HepG2 (cell line): ENCODE results near the gene COG4.

Experiments used
- CTCF ChIP-seq: sonication (generic); formaldehyde crosslinking; IDR thresholded peaks from 2 replicates; pipeline ENCODE4 v1.5.0; 2020; ENCODE audit warnings: mild to moderate bottlenecking, missing genetic modification reagents, moderate library complexity
- IKZF1 ChIP-seq: fragments of 450-650 bp; IDR thresholded peaks from 2 replicates; pipeline ENCODE4 v1.7.1; 2016
- NR2F6 ChIP-seq, 2 experiments: IDR thresholded peaks; 2 replicates each; pipeline ENCODE4 v1.6.1; 2016; ENCODE audit warnings: antibody characterized with exemption in 1 of 2, mild to moderate bottlenecking in 1 of 2
- PBX3 ChIP-seq: sonication (generic); formaldehyde crosslinking; IDR thresholded peaks from 2 replicates; pipeline ENCODE4 v1.8.1; 2023; ENCODE audit warnings: missing genetic modification reagents, inconsistent platforms, borderline replicate concordance
- POLR2A ChIP-seq, 2 experiments: IDR thresholded peaks; 2 replicates each; pipeline ENCODE4 v1.6.1; 2011; ENCODE audit warnings: low read depth in 2 of 2, low read length in 2 of 2, mild to moderate bottlenecking in 1 of 2, moderate library complexity in 1 of 2; ENCODE audit not compliant: insufficient read depth in 1 of 2
- SMAD3 ChIP-seq: sonication (generic); formaldehyde crosslinking; IDR thresholded peaks from 2 replicates; pipeline ENCODE4 v1.4.0; 2020; ENCODE audit warnings: missing genetic modification reagents
- SRF ChIP-seq: IDR thresholded peaks from 2 replicates; pipeline ENCODE4 v1.6.1; 2011; ENCODE audit warnings: mild to moderate bottlenecking, low read depth, low read length, moderate library complexity
- USF2 ChIP-seq, 2 experiments: sonication (generic) in 1 of 2; formaldehyde crosslinking in 1 of 2; IDR thresholded peaks; 2 replicates each; pipeline versions ENCODE4 v1.5.1 to v1.6.1; 2011 to 2020; ENCODE audit warnings: borderline replicate concordance in 1 of 2, low read depth in 1 of 2, low read length in 1 of 2, mild to moderate bottlenecking in 1 of 2, missing genetic modification reagents in 1 of 2, moderate library complexity in 1 of 2
- ZNF318 ChIP-seq: sonication (generic); formaldehyde crosslinking; IDR thresholded peaks from 2 replicates; pipeline ENCODE4 v1.4.0; 2020; ENCODE audit warnings: mild to moderate bottlenecking, missing genetic modification reagents
- ZNF574 ChIP-seq: sonication (generic); formaldehyde crosslinking; IDR thresholded peaks from 2 replicates; pipeline ENCODE4 v1.4.0; 2020; ENCODE audit warnings: missing genetic modification reagents
- ZNF710 ChIP-seq: sonication (generic); formaldehyde crosslinking; IDR thresholded peaks from 2 replicates; pipeline ENCODE4 v1.5.0; 2020; ENCODE audit warnings: mild to moderate bottlenecking, missing genetic modification reagents, borderline replicate concordance
- ZNF790 ChIP-seq: sonication (generic); formaldehyde crosslinking; IDR thresholded peaks from 2 replicates; pipeline ENCODE4 v1.8.0; 2022; ENCODE audit warnings: missing genetic modification reagents, mild to moderate bottlenecking, borderline replicate concordance

- TF ChIP-seq USF2 (IDR thresholded peaks at IDR 0.05; ENCODE audit: low read depth, low read length) (no peak), USF2 (CRISPR knock-in tag; IDR thresholded peaks at IDR 0.05; ENCODE audit: borderline replicate concordance) (no peak), ZNF574 (CRISPR knock-in tag) (no peak), ZNF710 (CRISPR knock-in tag) (peak; percentile 6; the same call in 1 of the 2 replicates), PBX3 (no peak), ZNF318 (CRISPR knock-in tag) (no peak), CTCF (no peak), SRF (no peak), NR2F6 (IDR thresholded peaks at IDR 0.05) (0 out of 2 replicates have a peak, but pooled peaks have one; percentile 13), NR2F6 (CRISPR knock-in tag; IDR thresholded peaks at IDR 0.05) (peak; percentile 47; the same call in 1 of the 2 replicates), SMAD3 (CRISPR knock-in tag) (no peak), ZNF790 (CRISPR knock-in tag) (no peak), POLR2A (IDR thresholded peaks at IDR 0.05; ENCODE audit: insufficient read depth in 1 of 2, low read depth in 2 of 2, low read length in 2 of 2) (no peak), IKZF1 (no peak)
These were observed 86.3 kb downstream of the COG4 start for GRCh38 chr16:70437017-70437581.
